Adrenal gland (tissue), 5 donors: ENCODE data around the gene WDR77.

Experiments
- POLR2A ChIP-seq, 2 donors: fragments of 450-650 bp; IDR thresholded peaks; one replicate each; pipeline ENCODE4 v1.6.1; 2017; ENCODE audit warnings: antibody characterized with exemption in 2 of 2, mild to moderate bottlenecking in 2 of 2, moderate library complexity in 1 of 2
- TF ChIP-seq, protein P1 (sequence below), 6 experiments: fragments of 450-650 bp in 4 of 6; fragments of 200-600 bp in 2 of 6; sonication (generic) in 1 of 6; IDR thresholded peaks; 1 replicate in 5 of 6; 2 replicates in 1 of 6; pipeline versions ENCODE4 v1.5.1 to v1.8.0; 2016 to 2021; ENCODE audit warnings: antibody characterized with exemption in 6 of 6, mild to moderate bottlenecking in 2 of 6, moderate library complexity in 1 of 6
- donor health status: DM: no; HTN: no; CAD: no.

DNA sequence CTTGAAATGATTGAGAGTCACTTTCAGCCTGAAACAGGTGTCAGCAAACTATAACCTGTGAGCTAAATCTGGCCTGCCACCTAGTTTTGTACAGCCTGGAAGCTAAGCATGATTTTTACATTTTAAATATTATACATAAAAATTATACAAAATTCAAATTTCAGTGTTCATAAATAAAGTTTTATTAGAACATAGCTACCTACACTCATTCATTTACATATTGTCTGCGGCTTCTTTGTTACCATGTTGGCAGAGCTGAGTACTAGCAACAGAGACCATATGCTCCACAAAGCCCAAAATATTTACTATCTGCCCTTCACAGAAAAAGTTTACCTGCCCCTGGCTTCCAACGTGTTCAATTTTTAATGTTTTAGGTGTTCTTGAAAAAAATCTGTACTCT lies 16.7 kb upstream of the WDR77 start:
- TF ChIP-seq, protein P1, sequence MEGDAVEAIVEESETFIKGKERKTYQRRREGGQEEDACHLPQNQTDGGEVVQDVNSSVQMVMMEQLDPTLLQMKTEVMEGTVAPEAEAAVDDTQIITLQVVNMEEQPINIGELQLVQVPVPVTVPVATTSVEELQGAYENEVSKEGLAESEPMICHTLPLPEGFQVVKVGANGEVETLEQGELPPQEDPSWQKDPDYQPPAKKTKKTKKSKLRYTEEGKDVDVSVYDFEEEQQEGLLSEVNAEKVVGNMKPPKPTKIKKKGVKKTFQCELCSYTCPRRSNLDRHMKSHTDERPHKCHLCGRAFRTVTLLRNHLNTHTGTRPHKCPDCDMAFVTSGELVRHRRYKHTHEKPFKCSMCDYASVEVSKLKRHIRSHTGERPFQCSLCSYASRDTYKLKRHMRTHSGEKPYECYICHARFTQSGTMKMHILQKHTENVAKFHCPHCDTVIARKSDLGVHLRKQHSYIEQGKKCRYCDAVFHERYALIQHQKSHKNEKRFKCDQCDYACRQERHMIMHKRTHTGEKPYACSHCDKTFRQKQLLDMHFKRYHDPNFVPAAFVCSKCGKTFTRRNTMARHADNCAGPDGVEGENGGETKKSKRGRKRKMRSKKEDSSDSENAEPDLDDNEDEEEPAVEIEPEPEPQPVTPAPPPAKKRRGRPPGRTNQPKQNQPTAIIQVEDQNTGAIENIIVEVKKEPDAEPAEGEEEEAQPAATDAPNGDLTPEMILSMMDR (IDR thresholded peaks at IDR 0.05) = no peak
- no peak for TF ChIP-seq POLR2A (IDR thresholded peaks at IDR 0.05)
